Heart right ventricle (tissue), 16 donors: ENCODE results near the gene KRT25. TPM values are rescaled to one million over a fixed set of nuclear protein-coding genes. Genes with fewer than 3 reads are reported as not detected.

Source experiments
- ATAC-seq, 8 donors: fragments of 200-7000 bp; cut with Tn5 transposase; one replicate each; pipeline ENCODE4 v1.9.1; 2020; ENCODE audit warnings: mild to moderate bottlenecking in 8 of 8, moderate library complexity in 8 of 8, moderate number of reproducible peaks in 1 of 8
- DNase-seq, 2 donors: peaks; one replicate each; pipeline ENCODE4 v3.0.0-alpha.2; 2020
- H3K27ac ChIP-seq, 10 donors: fragments of 200-600 bp; sonication (generic) in 2 of 10; one replicate each; pipeline versions ENCODE4 v1.5.0 to v1.8.0; 2020 to 2022; ENCODE audit warnings: mild to moderate bottlenecking in 3 of 10
- H3K27me3 ChIP-seq, 7 donors: fragments of 200-600 bp; one replicate each; pipeline ENCODE4 v1.8.0; 2021 to 2022; ENCODE audit warnings: mild to moderate bottlenecking in 2 of 7
- H3K36me3 ChIP-seq, 9 donors: fragments of 200-600 bp; sonication (generic) in 1 of 9; one replicate each; pipeline versions ENCODE4 v1.5.0 to v1.8.0; 2020 to 2022; ENCODE audit warnings: mild to moderate bottlenecking in 2 of 9
- H3K4me1 ChIP-seq, 9 donors: fragments of 200-600 bp; sonication (generic) in 1 of 9; one replicate each; pipeline versions ENCODE4 v1.5.0 to v1.8.0; 2020 to 2022; ENCODE audit warnings: mild to moderate bottlenecking in 4 of 9
- H3K4me3 ChIP-seq, 10 donors: fragments of 200-600 bp; sonication (generic) in 2 of 10; one replicate each; pipeline versions ENCODE4 v1.5.0 to v1.8.0; 2020 to 2022; ENCODE audit warnings: mild to moderate bottlenecking in 7 of 10, moderate library complexity in 2 of 10
- H3K9me3 ChIP-seq, 11 donors: fragments of 200-600 bp in 10 of 11; sonication (generic) in 2 of 11; one replicate each; pipeline versions ENCODE4 v1.5.0 to v1.8.0; 2013 to 2022; ENCODE audit warnings: mild to moderate bottlenecking in 2 of 11, control low read depth in 1 of 11, moderate library complexity in 1 of 11
- CTCF ChIP-seq, 9 donors: fragments of 200-600 bp; sonication (generic) in 2 of 9; IDR thresholded peaks; one replicate each; pipeline versions ENCODE4 v1.5.0 to v1.8.0; 2021 to 2022; ENCODE audit warnings: antibody characterized with exemption in 9 of 9, mild to moderate bottlenecking in 5 of 9, moderate library complexity in 1 of 9
- WGBS, 2 donors: extraction: QIAGEN DNeasy Blood & Tissue Kit; methylation state at CpG; one replicate each; pipeline ENCODE4 v1.1.7; 2013; ENCODE audit warnings: inconsistent platforms in 1 of 2; 5-methylcytosine and 5-hydroxymethylcytosine counted together
- intact Hi-C, 10 donors: fragments of 100-400 bp; cut with DNase I; formaldehyde crosslinking; loops; one replicate each; pipeline versions ENCODE4 v1.11.1 to v1.14.2; 2022
- polyA plus RNA-seq, 2 donors: library from polyadenylated mRNA; stranded (reverse); fragments of 200-250 nt; gene quantifications; one replicate each; pipeline ENCODE4 v1.2.3, GENCODE V29; 2013
- total RNA-seq, 10 donors: library from RNA; stranded (reverse); fragmentation: NEBNext Ultra II Directional in 3 of 10; extraction: Animal tissue kit (Norgen Biotek cat#: 25700) in 3 of 10; gene quantifications; one replicate each; pipeline versions ENCODE4 v1.2.1 to v1.2.4, GENCODE V29; 2021 to 2023
- donor health status: Arrhythmogenic right ventricular cardiomyopathy.
- donor health status: ischemic (EF 13 %, LVEDD 7.1; RV severe dilation, severe dysfunction).
- donor health status: healthy with polysubstance abuse.
- donor health status: DM: no; HTN: yes; CAD: no.
- donor health status: DM: no; HTN: no; CAD: no.
- donor health status: ischemic (EF 25% LVEDD 6.9; RV normal size, moderate dysfunction).
- donor health status: ischemic (EF 25% LVEDD 5.7; RV mildly dilated, moderate dysfunction).
- donor health status: healthy.
- donor health status: DM: yes; HTN: yes; CAD: no.
- donor health status: Ischemic cardiomyopathy.
- donor health status: ischemic (EF 35%, LVEDD 5.7; RV mildly dilated, moderate dysfunction).
- donor health status: nonischemic (EF 11% LVEDD 7.7; RV severe dilation, severe dysfunction).
- donor health status: DM: yes; HTN: yes; CAD: no.
- donor health status: PGD.
- donor health status: ischemic (EF 29% LVEDD 5.4; RV normal size, mild dysfunction).
- donor health status: nonischemic (EF 23%, LVEDD 6.1; RV moderate dilation, normal function).

KRT25 gene
- total and polyA plus RNA-seq, 12 donors, result not detected

GRCh38 chr17:40720899-40721298 is 34.2 kb downstream of the KRT25 start:
- TF ChIP-seq CTCF (IDR thresholded peaks at IDR 0.05), result no peak
- no peak overlapping the region for H3K4me3 ChIP-seq
- no peak for ATAC-seq
- H3K27me3 ChIP-seq, result peaks cover 0 to 39% (median 9%) of the 10 kb centered on the region in 7 donors
- no peaks in the 10 kb centered on the region for H3K36me3 ChIP-seq
- H3K9me3 ChIP-seq, result no peaks in the 10 kb centered on the region
- no peaks in the 10 kb centered on the region for H3K4me1 ChIP-seq
- WGBS, 2 donors, result 70 to 71% methylated on average over 2 of the region's 2 CpGs
- intact Hi-C loops, result no loop called here
- DNase-seq, result no peak
- no peak overlapping the region for H3K27ac ChIP-seq

GRCh38 chr17:40718930-40719329 is 36.2 kb downstream of the KRT25 start:
- no peak overlapping the region for H3K4me3 ChIP-seq

GRCh38 chr17:40717776-40718175 is 37.4 kb downstream of the KRT25 start:
- H3K36me3 ChIP-seq, result no peaks in the 10 kb centered on the region
- no peak overlapping the region for H3K4me3 ChIP-seq
- no peak for TF ChIP-seq CTCF (IDR thresholded peaks at IDR 0.05)
- no peak for ATAC-seq
- H3K27me3 ChIP-seq, result peaks cover 0 to 26% (median 13%) of the 10 kb centered on the region in 7 donors
- no peaks in the 10 kb centered on the region for H3K9me3 ChIP-seq
- DNase-seq, result no peak
- WGBS, 2 donors, result 69 to 80% methylated on average over 3 of the region's 3 CpGs
- intact Hi-C loops, result no loop called here
- H3K27ac ChIP-seq, result no peak overlapping the region
- no peaks in the 10 kb centered on the region for H3K4me1 ChIP-seq

More at GRCh38 chr17:40718930-40719329, 36.2 kb downstream of the KRT25 start:
- no peak overlapping the region for H3K27ac ChIP-seq
- ATAC-seq (no peak), DNase-seq (no peak)
- intact Hi-C loops, result no loop called here
- no peaks in the 10 kb centered on the region for H3K4me1 ChIP-seq
- H3K9me3 ChIP-seq, result no peaks in the 10 kb centered on the region
- peaks cover 0 to 30% (median 13%) of the 10 kb centered on the region in 7 donors for H3K27me3 ChIP-seq
- H3K36me3 ChIP-seq, result no peaks in the 10 kb centered on the region
- TF ChIP-seq CTCF (IDR thresholded peaks at IDR 0.05), result no peak
- WGBS, 2 donors, result 54 to 55% methylated on average over 8 of the region's 8 CpGs

GRCh38 chr17:40714473-40714872 is 40.7 kb downstream of the KRT25 start:
- intact Hi-C loops, result no loop called here
- Histone ChIP-seq H3K27me3 (peaks cover 0 to 26% (median 6%) of the 10 kb centered on the region in 7 donors), H3K36me3 (no peaks in the 10 kb centered on the region)

More at GRCh38 chr17:40714473-40714872, 40.7 kb downstream of the KRT25 start:
- ATAC-seq, result no peak
- H3K9me3 ChIP-seq, result no peaks in the 10 kb centered on the region
- no peak for DNase-seq
- no peak overlapping the region for H3K4me3 ChIP-seq
- H3K4me1 ChIP-seq, result no peaks in the 10 kb centered on the region
- no peak overlapping the region for H3K27ac ChIP-seq
- TF ChIP-seq CTCF (IDR thresholded peaks at IDR 0.05), result no peak
- 79 to 83% methylated on average over 6 of the region's 6 CpGs for WGBS, 2 donors
